ENCODE data around the gene GOLGA8F. TPM values are rescaled to one million over a fixed set of nuclear protein-coding genes. Genes with fewer than 3 reads are reported as not detected.

GOLGA8F gene, protein sequence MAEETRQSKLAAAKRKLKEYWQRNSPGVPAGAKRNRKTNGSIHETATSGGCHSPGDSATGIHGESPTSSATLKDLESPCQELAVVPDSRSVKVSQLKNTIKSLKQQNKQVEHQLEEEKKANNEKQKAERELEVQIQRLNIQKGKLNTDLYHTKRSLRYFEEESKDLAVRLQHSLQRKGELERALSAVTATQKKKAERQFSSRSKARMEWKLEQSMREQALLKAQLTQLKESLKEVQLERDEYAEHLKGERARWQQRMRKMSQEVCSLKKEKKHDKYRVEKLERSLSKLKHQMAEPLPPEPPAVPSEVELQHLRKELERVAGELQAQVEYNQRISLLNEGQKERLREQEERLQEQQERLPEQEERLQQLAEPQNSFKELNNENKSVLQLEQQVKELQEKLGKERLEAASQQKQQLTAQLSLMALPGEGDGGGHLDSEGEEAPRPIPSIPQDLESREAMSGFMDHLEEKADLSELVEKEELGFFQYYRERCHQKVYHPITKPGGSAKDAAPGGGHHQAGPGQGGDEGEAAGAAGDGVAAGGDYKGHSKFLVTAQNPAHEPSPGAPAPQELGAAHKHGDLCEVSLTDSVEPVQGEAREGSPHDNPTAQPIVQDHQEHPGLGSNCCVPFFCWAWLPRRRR
- total RNA-seq: not detected

GRCh38 chr15:28378364-28378763 lies at the start of gene GOLGA8F:
TSS of gene GOLGA8F (plus strand) at chr15:28378664. CDS start at chr15:28378762, 98 bp downstream.

DNA sequence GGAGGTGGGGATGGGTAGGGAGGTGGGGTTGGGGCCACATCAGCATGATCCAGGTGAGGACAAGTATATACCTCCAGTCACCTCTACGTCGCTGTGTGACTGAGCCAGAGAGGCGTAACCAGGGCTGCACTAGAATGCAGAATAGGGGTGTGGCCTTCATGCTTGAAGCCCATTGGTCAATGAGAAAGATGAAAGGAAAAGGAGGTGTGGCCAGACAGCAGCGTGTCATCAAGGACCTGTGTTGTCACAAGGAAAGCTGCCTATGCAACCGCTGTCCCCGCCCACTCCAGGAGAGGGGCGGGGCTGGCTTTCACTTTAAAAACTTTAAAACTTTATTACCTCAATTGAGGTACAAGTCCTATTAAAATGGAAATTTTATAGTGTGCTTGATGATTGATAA lies 20.5 kb upstream of the GOLGA8F start, which contains the start of gene GOLGA6L24:
TSS of gene GOLGA6L24 (minus strand) at position 101 of the 400 bp plus-strand sequence. CDS start at position 40, 61 bp downstream.

Small RNA genes lying within 50 kb of the gene (small RNA-seq; reads per million reads assigned to genes)
- gene AC091304.5: 0 reads per million in 2 donors
- gene AC091304.6: 0 reads per million in 2 donors
- 0 reads per million in 2 donors for gene AC091304.9
- gene MIR4509-2: 0 reads per million in 2 donors
- gene RN7SL238P: 0 reads per million in 2 donors

Other genes with a start within 250 kb of the GOLGA8F start
- 10 to 100 TPM; 86.3 to 93.9 TPM for gene HERC2, start 56.5 kb upstream of the GOLGA8F start, total RNA-seq
- gene GOLGA6L24, start 20.6 kb upstream of the GOLGA8F start, total RNA-seq: not detected
- not detected for gene GOLGA8G, start 154.3 kb downstream of the GOLGA8F start, total RNA-seq
- gene GOLGA6L25, start 174.9 kb downstream of the GOLGA8F start, total RNA-seq: not detected

All from melanocyte of skin (primary cell).